Mesodermal cell (in vitro differentiated cells): Measurements from ENCODE around the gene CD180.

Source experiments
- H3K27ac ChIP-seq: 2 replicates; pipeline ENCODE4 v1.7.0; 2013; ENCODE audit warnings: mild to moderate bottlenecking, low read depth, low read length, moderate library complexity; ENCODE audit not compliant: severe bottlenecking
- H3K36me3 ChIP-seq: 2 replicates; pipeline ENCODE4 v1.7.1; 2013; ENCODE audit warnings: mild to moderate bottlenecking, low read length, moderate library complexity; ENCODE audit not compliant: control insufficient read depth, insufficient read depth
- H3K4me1 ChIP-seq: one replicate; pipeline ENCODE4 v1.7.1; 2013; ENCODE audit warnings: mild to moderate bottlenecking, low read length; ENCODE audit not compliant: insufficient read depth, control insufficient read depth, poor library complexity, severe bottlenecking
- H3K4me3 ChIP-seq: 2 replicates; pipeline ENCODE4 v1.7.0; 2013; ENCODE audit warnings: low read length, control low read depth, mild to moderate bottlenecking; ENCODE audit not compliant: insufficient read depth, poor library complexity, severe bottlenecking; ENCODE audit errors: extremely low read depth
- H3K9me3 ChIP-seq: 2 replicates; pipeline ENCODE4 v1.7.1; 2013; ENCODE audit warnings: mild to moderate bottlenecking, low read length, moderate library complexity; ENCODE audit not compliant: control insufficient read depth
- WGBS, 2 experiments: methylation state at CpG; one replicate each; pipeline ENCODE4 v1.1.5; 2013; ENCODE audit warnings: missing lambda C conversion rate in 2 of 2; ENCODE audit not compliant: insufficient coverage in 2 of 2; 5-methylcytosine and 5-hydroxymethylcytosine counted together

CD180 gene

DNA sequence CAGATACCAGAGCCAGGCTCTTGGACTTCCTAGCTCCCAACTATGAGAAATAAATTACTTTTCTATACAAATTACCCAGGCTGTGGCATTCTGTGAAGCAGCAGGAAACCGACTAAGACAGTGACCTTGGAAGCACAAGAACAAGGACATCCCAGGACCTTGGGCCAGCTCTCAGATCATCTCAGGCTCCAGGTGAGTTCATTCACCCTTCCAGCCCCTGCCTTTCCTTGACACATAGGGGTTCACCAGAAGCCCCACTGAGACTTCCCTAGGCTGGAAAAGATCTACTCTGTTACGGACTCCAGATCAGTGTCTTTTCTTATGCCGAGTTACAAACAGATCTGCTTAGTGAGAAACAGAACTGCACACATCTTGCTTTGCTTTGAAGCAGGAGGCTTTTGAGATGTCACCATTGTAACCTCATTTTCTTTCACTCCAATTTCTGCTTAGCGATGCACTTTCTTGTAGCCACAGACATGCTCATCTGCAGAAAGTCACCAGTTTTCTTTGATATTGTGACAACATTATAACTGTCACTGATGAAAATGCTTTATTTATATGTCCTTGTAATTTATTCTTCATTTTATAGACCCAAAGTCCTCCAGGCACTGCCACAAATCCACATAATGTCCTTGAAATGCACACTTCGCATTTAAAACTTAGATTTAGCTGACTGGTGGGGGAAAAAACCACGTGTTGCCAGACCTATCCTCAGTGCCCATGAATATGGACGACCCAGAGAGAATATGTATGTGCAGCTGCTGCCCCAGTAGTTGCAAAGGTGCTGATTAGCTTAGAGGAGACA is 8.1 kb downstream of the CD180 start:
- Histone ChIP-seq H3K27ac (no peak overlapping the region), H3K9me3 (no peaks in the 10 kb centered on the region), H3K4me1 (peaks cover 6% of the 10 kb centered on the region), H3K4me3 (no peak overlapping the region), H3K36me3 (no peaks in the 10 kb centered on the region)
- 89% methylated on average over 6 to 7 of the region's 7 CpGs for WGBS, 2 experiments

DNA sequence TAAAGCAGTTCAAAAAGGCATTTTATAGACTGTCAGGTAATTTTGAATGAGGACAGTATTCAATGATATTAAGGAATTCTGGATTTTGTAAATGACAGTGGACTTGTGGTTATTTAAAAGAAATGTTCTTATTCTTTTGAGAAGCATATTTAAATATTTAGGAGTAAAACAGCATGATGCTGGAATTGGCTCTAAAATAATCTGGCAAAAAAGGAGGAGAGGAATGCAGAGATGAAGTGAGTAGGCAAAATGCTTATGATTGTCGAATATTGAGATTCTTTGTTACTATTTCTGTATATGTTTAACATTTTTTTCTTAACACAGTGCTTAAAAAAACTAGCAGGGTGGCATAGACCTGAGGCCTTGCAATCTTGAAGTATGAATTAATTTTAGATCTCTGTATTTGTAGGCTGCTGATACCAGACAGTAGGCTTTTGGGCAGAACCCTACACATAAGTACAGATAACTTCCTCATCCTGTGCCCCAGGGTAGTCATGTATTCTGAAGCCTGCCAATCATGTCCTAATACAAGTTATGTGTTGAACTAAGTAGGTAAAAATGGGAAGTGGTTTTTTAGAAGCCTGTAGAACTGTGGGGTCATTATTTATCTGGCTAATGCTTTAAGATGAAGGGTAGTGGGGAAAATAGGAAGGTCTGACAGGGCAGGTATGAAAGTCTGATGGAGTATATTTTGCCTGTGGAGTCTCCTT is 9.4 kb downstream of the CD180 start:
- Histone ChIP-seq H3K4me1 (peaks cover 6% of the 10 kb centered on the region), H3K4me3 (no peak overlapping the region), H3K36me3 (no peaks in the 10 kb centered on the region), H3K9me3 (no peaks in the 10 kb centered on the region), H3K27ac (no peak overlapping the region)
- no CpG with 5 or more reads among the region's 1 CpG for WGBS, 2 experiments

DNA sequence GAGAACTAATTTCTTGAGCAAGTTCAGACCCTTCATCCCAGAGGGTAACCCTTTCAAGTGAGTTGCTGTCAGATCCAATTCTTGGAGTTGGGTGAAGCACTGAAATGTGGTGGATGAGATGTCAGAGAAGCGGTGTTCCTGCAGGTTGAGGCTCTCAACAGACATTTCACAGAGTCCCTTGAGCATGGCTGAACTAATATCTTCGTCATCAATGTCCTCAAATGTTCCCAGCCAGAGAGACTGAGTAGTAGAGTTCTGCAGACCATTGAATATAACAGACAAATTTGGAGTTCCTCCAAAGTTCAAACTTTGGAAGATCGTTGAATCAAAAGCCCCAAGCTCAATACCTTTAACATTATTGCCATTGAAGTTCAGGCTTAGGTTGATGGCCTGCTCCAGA is 12.7 kb downstream of the CD180 start:
- Histone ChIP-seq H3K9me3 (no peaks in the 10 kb centered on the region), H3K27ac (no peak overlapping the region), H3K36me3 (no peaks in the 10 kb centered on the region), H3K4me1 (no peaks in the 10 kb centered on the region), H3K4me3 (no peak overlapping the region)
- WGBS, 2 experiments, result 100% methylated on average over 1 to 2 of the region's 3 CpGs

DNA sequence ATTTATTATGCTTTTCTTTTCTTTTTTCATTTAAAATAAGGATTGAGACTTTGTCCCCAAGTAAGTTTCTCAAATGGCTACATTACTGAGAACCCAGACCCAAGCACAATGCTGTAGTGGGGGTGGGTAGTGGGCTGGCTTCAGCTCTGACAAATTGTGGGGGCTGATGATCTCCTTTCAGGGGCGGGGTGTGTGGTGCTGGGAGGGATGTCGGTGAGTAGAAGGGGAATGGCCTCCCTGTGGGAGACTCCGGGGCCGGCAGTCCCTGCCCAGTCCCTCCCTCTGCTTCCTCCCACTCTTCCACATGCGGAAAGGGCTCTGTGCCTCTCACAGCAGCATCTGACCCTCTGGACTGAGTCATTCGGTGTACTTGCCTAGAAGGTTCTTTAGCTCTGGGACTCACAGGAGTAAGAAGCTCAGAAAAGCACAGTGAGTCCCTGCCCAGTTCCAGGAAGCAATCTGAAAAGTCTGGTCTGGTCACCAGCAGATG is 14.3 kb downstream of the CD180 start:
- H3K36me3 ChIP-seq, result no peaks in the 10 kb centered on the region
- H3K4me1 ChIP-seq, result no peaks in the 10 kb centered on the region
- 16 to 24% methylated on average over 2 to 3 of the region's 6 CpGs for WGBS, 2 experiments
- H3K9me3 ChIP-seq, result no peaks in the 10 kb centered on the region
- no peak overlapping the region for H3K4me3 ChIP-seq
- H3K27ac ChIP-seq, result no peak overlapping the region

DNA sequence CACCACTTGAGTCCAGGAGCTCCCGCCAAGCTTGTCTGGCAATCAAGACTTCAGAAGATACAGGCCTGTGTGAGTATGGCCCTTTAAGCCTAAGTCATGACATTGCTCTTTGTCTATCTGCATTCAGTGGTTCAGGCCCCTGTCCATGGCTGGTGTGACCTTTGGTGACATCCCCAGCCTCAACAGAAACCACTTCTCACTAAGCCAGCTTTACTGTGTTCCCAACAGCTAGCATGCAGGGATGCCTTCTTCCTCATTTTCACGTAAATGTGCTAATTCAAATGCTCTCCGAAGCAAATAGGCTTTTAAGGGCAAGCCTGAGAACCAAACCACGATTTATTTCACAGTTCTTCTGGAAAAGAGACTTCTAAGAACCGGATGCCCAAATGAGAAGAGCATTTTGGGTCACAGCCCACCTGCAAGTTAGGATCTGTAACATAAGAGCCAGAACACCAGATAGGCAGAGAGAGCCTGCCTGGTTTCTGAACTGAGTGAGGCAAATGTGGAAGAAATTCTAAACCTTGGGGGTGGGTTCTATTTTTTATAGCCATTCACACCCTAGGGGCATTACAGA is 14.9 kb downstream of the CD180 start:
- Histone ChIP-seq H3K4me1 (no peaks in the 10 kb centered on the region), H3K27ac (peak overlapping the region; percentile 55), H3K4me3 (no peak overlapping the region), H3K9me3 (no peaks in the 10 kb centered on the region), H3K36me3 (no peaks in the 10 kb centered on the region)
- 38 to 56% methylated on average over 5 of the region's 5 CpGs for WGBS, 2 experiments

- no peaks in the 10 kb centered on the region for H3K9me3 ChIP-seq
- 90 to 92% methylated on average over 4 of the region's 5 CpGs for WGBS, 2 experiments
- H3K4me3 ChIP-seq, result no peak overlapping the region
- no peak overlapping the region for H3K27ac ChIP-seq
- no peaks in the 10 kb centered on the region for H3K4me1 ChIP-seq
- no peaks in the 10 kb centered on the region for H3K36me3 ChIP-seq
Observed at GRCh38 chr5:67179697-67180361, 16.8 kb downstream of the CD180 start.

- Histone ChIP-seq H3K4me3 (no peak overlapping the region), H3K9me3 (no peaks in the 10 kb centered on the region), H3K36me3 (no peaks in the 10 kb centered on the region), H3K4me1 (no peaks in the 10 kb centered on the region), H3K27ac (no peak overlapping the region)
- 91 to 97% methylated on average over 6 to 7 of the region's 7 CpGs for WGBS, 2 experiments
Observed at GRCh38 chr5:67178966-67179365, 17.6 kb downstream of the CD180 start.

- Histone ChIP-seq H3K27ac (no peak overlapping the region), H3K9me3 (no peaks in the 10 kb centered on the region), H3K36me3 (no peaks in the 10 kb centered on the region), H3K4me3 (no peak overlapping the region), H3K4me1 (no peaks in the 10 kb centered on the region)
- WGBS, 2 experiments, result 100% methylated on average over 1 of the region's 1 CpG; no CpG with 5 or more reads in 1 of the 2 experiments
Observed at GRCh38 chr5:67178085-67178484, 18.5 kb downstream of the CD180 start.

DNA sequence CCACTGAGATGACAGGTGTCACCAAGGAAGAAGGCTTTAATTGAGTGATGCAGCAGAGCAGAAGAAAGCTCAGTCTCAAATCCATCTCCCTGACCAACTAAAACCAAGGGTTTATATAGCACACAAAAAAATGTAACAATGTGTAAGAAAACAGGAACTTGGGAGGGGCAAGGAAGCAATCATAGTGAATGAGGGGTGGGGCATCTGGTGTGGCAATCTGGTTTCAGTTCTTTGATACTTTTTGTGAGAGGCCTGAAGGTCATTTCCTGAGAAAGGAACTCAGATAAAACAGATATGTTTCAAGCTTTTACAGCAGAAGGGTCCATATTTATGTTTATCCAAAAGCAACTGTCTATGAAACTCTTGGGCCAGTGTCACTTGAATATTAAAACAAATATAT is 19.7 kb downstream of the CD180 start:
- Histone ChIP-seq H3K9me3 (no peaks in the 10 kb centered on the region), H3K4me3 (no peak overlapping the region), H3K27ac (no peak overlapping the region), H3K36me3 (no peaks in the 10 kb centered on the region), H3K4me1 (no peaks in the 10 kb centered on the region)

GRCh38 chr5:67173959-67174358 is 22.6 kb downstream of the CD180 start:
- no peaks in the 10 kb centered on the region for H3K4me1 ChIP-seq
- no peak overlapping the region for H3K27ac ChIP-seq
- H3K9me3 ChIP-seq, result no peaks in the 10 kb centered on the region
- WGBS, 2 experiments, result 100% methylated on average over 1 of the region's 1 CpG
- H3K36me3 ChIP-seq, result peaks cover 2% of the 10 kb centered on the region
- no peak overlapping the region for H3K4me3 ChIP-seq
